ENCODE results near the gene ADAP1. TPM values are rescaled to one million over a fixed set of nuclear protein-coding genes. Genes with fewer than 3 reads are reported as not detected.
A peak's percentile ranks its signal among the peaks of the same experiment; 100 is the strongest.

Gene ADAP1
- total RNA-seq, 1 experiment from 2014 or later: 77.6 TPM

DNA sequence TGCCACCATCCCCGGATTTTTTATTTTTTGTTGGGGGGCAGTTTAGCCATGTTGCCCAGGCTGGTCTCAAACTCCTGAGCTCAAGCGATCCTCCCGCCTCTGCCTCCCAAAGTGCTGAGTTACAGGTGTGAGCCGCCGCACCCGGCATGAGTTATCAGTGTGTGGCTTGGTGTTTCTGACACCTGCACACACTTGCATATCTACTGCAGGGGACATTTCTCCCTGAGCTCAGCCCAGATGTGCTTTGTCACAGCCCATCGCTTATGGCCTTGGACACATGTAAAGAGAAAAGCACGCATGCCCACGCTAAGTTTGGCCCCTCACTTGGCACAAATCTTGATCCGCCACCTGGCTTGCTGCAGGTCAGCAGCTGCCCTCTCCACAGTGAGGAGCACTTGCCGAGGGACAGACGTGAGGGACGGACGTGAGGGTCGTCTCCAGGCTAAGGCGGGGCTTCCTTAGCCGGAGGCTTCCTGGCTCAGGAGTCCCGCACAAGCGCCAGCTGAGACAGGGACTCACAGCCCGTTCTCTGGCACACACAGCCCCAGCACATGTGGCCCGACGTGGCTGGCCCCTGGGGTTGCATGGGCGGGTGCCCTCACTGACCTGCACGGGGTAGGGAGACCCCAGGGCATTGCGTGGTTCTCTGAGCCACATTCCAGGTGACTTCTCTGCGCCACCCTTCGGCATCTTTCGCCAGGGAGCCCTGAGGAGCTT, 40.3 kb upstream of the ADAP1 start:
- ChIA-PET POLR2A (interaction anchor here (0.6 kb wide), 1 partner anchor 182 kb away, joined by 3 read pairs; no protein-coding TSS in a partner anchor), CTCF (interaction anchor here (0.5 to 2.7 kb wide), 7 partner anchors 14 to 221 kb away, joined by 3 to 24 read pairs (median 4); a partner anchor contains a TSS)
- Histone ChIP-seq H3K9me3 (no peaks in the 10 kb centered on the region), H3K36me3 (ENCODE audit: control insufficient read depth, insufficient read depth, low read length) (peaks cover 2% of the 10 kb centered on the region; the same call in 1 of the 2 replicates), H3K4me3 (ENCODE audit: low read depth, low read length) (no peak overlapping the region), H3K4me1 (peaks cover 13% of the 10 kb centered on the region), H3K27me3 (replicated peaks; ENCODE audit: control insufficient read depth, insufficient read depth, low read length) (no peaks in the 10 kb centered on the region)
- Mint-ChIP-seq H3K27ac (ENCODE audit: unreplicated experiment) (peak overlapping the region; percentile 42), H3K27me3 (ENCODE audit: insufficient read depth, unreplicated experiment) (no peaks in the 10 kb centered on the region), H3K4me3 (ENCODE audit: unreplicated experiment) (no peak overlapping the region), H3K9me3 (ENCODE audit: unreplicated experiment) (no peaks in the 10 kb centered on the region), H3K4me1 (ENCODE audit: low read depth, unreplicated experiment) (no peaks in the 10 kb centered on the region), H3K36me3 (ENCODE audit: insufficient read depth, unreplicated experiment) (peaks cover 45% of the 10 kb centered on the region)
- no peak for DNase-seq
- no peak for TF ChIP-seq CTCF (IDR thresholded peaks at IDR 0.05; ENCODE audit: insufficient read depth in 1 of 2, low read depth in 1 of 2, low read length in 1 of 2, severe bottlenecking in 1 of 2, unreplicated experiment in 1 of 2)
- intact Hi-C loops (cut with micrococcal nuclease; ENCODE audit: unreplicated experiment): no loop called here
- no TSS peak for BruUV-seq (replicated peaks)

GRCh38 chr7:992709-993607, 38.5 kb upstream of the ADAP1 start:
- ChIA-PET POLR2A (interaction anchor here (0.6 kb wide), 2 partner anchors 96 to 366 kb away, joined by 4 to 8 read pairs; no protein-coding TSS in a partner anchor), CTCF (interaction anchor here (0.6 to 2.7 kb wide), 24 partner anchors 11 to 721 kb away, joined by 3 to 33 read pairs (median 6); partner anchors contain the start of genes COX19, CYP2W1, GPER1 and GPR146)
- intact Hi-C loops (cut with micrococcal nuclease; ENCODE audit: unreplicated experiment): loop anchor here (1.0 kb wide), 3 partner anchors 72 to 183 kb away; a partner anchor contains a TSS
- DNase-seq: peak; percentile 98
- Histone ChIP-seq H3K27me3 (replicated peaks; ENCODE audit: control insufficient read depth, insufficient read depth, low read length) (no peaks in the 10 kb centered on the region), H3K4me1 (peaks cover 13% of the 10 kb centered on the region), H3K36me3 (ENCODE audit: control insufficient read depth, insufficient read depth, low read length) (peaks cover 2% of the 10 kb centered on the region; the same call in 1 of the 2 replicates), H3K4me3 (ENCODE audit: low read depth, low read length) (no peak overlapping the region), H3K9me3 (no peaks in the 10 kb centered on the region)
- H3K27ac Mint-ChIP-seq (ENCODE audit: unreplicated experiment): peak overlapping the region; percentile 58
- peak; percentile 99 to 100 for TF ChIP-seq CTCF (IDR thresholded peaks at IDR 0.05; ENCODE audit: insufficient read depth in 1 of 2, low read depth in 1 of 2, low read length in 1 of 2, severe bottlenecking in 1 of 2, unreplicated experiment in 1 of 2)
- H3K36me3 Mint-ChIP-seq (ENCODE audit: insufficient read depth, unreplicated experiment): peaks cover 47% of the 10 kb centered on the region
- BruUV-seq (replicated peaks): no TSS peak
- H3K4me1 Mint-ChIP-seq (ENCODE audit: low read depth, unreplicated experiment): no peaks in the 10 kb centered on the region
- H3K27me3 Mint-ChIP-seq (ENCODE audit: insufficient read depth, unreplicated experiment): no peaks in the 10 kb centered on the region
- H3K9me3 Mint-ChIP-seq (ENCODE audit: unreplicated experiment): no peaks in the 10 kb centered on the region
- H3K4me3 Mint-ChIP-seq (ENCODE audit: unreplicated experiment): peak overlapping the region; percentile 31

All from Caco-2 (cell line).